ENCODE results near the gene LIPE. TPM values are rescaled to one million over a fixed set of nuclear protein-coding genes. Genes with fewer than 3 reads are reported as not detected.
A peak's percentile ranks its signal among the peaks of the same experiment; 100 is the strongest.

The LIPE gene
- total RNA-seq (2021) = 6.8 and 7.6 TPM in 2 replicates
- percentile 32 among the genes with signal in this experiment for Bru-seq, nascent RNA
- percentile 27 among the genes with signal in this experiment for BruChase-seq, experiment 1, labeled RNA remaining after a 2-hour chase
- percentile 37 among the genes with signal in this experiment for BruChase-seq, experiment 2, labeled RNA remaining after a 6-hour chase
- long read RNA-seq, partial matches to known transcripts = 2 of 4 reads
- long read RNA-seq, other reads (novel, unspliced or antisense) = 2 of 4 reads

- Histone ChIP-seq H3K4me3 (ENCODE audit: low read depth, low read length, poor library complexity, severe bottlenecking) (no peak within 1 kb of the TSS), H3K9me3 (ENCODE audit: low read depth, low read length, poor library complexity, severe bottlenecking) (no peaks in the 10 kb centered on the region), H3K27me3 (replicated peaks; ENCODE audit: insufficient read depth, low read depth, low read length, poor library complexity) (no peaks in the 10 kb centered on the region), H3K36me3 (ENCODE audit: insufficient read depth, low read length, poor library complexity, severe bottlenecking) (no peaks in the 10 kb centered on the region), H3K27ac (ENCODE audit: low read depth, low read length, poor library complexity, severe bottlenecking) (no peak within 1 kb of the TSS), H3K4me1 (ENCODE audit: insufficient read depth, low read length, poor library complexity, severe bottlenecking) (peaks cover 11% of the 10 kb centered on the region)
- ChIA-PET CTCF (interaction anchor here (0.6 kb wide), 1 partner anchor 13 kb away, joined by 5 read pairs; no protein-coding TSS in a partner anchor), POLR2A (ENCODE audit: low non-redundant PET) (no interaction called here)
- no TSS peak for BruUV-seq (replicated peaks)
- TF ChIP-seq EZH2 (IDR thresholded peaks at IDR 0.05; ENCODE audit: borderline replicate concordance, low read depth, low read length, poor library complexity, severe bottlenecking) = no peak
- TF ChIP-seq CTCF (conservative IDR thresholded peaks at IDR 0.05; ENCODE audit: low read depth, low read length) = no peak
- DNase-seq (ENCODE audit: low spot score) = no peak
- intact Hi-C loops (cut with micrococcal nuclease; ENCODE audit: unreplicated experiment) = no loop called here
Observed at GRCh38 chr19:42427313-42427712, at the start of gene LIPE. Gene LIPE (minus strand): TSS chr19:42427388. CDS start chr19:42427149, 239 bp downstream.

GRCh38 chr19:42475366-42475765 is 48.2 kb upstream of the LIPE start:
- Histone ChIP-seq H3K27ac (ENCODE audit: low read depth, low read length, poor library complexity, severe bottlenecking) (no peak overlapping the region), H3K27me3 (replicated peaks; ENCODE audit: insufficient read depth, low read depth, low read length, poor library complexity) (no peaks in the 10 kb centered on the region), H3K4me1 (ENCODE audit: insufficient read depth, low read length, poor library complexity, severe bottlenecking) (no peaks in the 10 kb centered on the region), H3K9me3 (ENCODE audit: low read depth, low read length, poor library complexity, severe bottlenecking) (no peaks in the 10 kb centered on the region), H3K36me3 (ENCODE audit: insufficient read depth, low read length, poor library complexity, severe bottlenecking) (no peaks in the 10 kb centered on the region), H3K4me3 (ENCODE audit: low read depth, low read length, poor library complexity, severe bottlenecking) (no peak overlapping the region)
- intact Hi-C loops (cut with micrococcal nuclease; ENCODE audit: unreplicated experiment) = no loop called here
- no peak for DNase-seq (ENCODE audit: low spot score)
- ChIA-PET CTCF (no interaction called here), POLR2A (ENCODE audit: low non-redundant PET) (no interaction called here)
- no TSS peak for BruUV-seq (replicated peaks)
- no peak for TF ChIP-seq EZH2 (IDR thresholded peaks at IDR 0.05; ENCODE audit: borderline replicate concordance, low read depth, low read length, poor library complexity, severe bottlenecking)
- no peak for TF ChIP-seq CTCF (conservative IDR thresholded peaks at IDR 0.05; ENCODE audit: low read depth, low read length)

- TF ChIP-seq EZH2 (IDR thresholded peaks at IDR 0.05; ENCODE audit: borderline replicate concordance, low read depth, low read length, poor library complexity, severe bottlenecking) (no peak), CTCF (conservative IDR thresholded peaks at IDR 0.05; ENCODE audit: low read depth, low read length) (no peak)
- BruUV-seq (replicated peaks) = no TSS peak
- Histone ChIP-seq H3K4me1 (ENCODE audit: insufficient read depth, low read length, poor library complexity, severe bottlenecking) (no peaks in the 10 kb centered on the region), H3K27ac (ENCODE audit: low read depth, low read length, poor library complexity, severe bottlenecking) (no peak overlapping the region), H3K4me3 (ENCODE audit: low read depth, low read length, poor library complexity, severe bottlenecking) (no peak overlapping the region), H3K9me3 (ENCODE audit: low read depth, low read length, poor library complexity, severe bottlenecking) (no peaks in the 10 kb centered on the region), H3K36me3 (ENCODE audit: insufficient read depth, low read length, poor library complexity, severe bottlenecking) (no peaks in the 10 kb centered on the region), H3K27me3 (replicated peaks; ENCODE audit: insufficient read depth, low read depth, low read length, poor library complexity) (no peaks in the 10 kb centered on the region)
- POLR2A ChIA-PET (ENCODE audit: low non-redundant PET) = no interaction called here
- DNase-seq (ENCODE audit: low spot score) = no peak
- intact Hi-C loops (cut with micrococcal nuclease; ENCODE audit: unreplicated experiment) = no loop called here
- CTCF ChIA-PET = interaction anchor here (0.6 kb wide), 1 partner anchor 37 kb away, joined by 3 read pairs; no protein-coding TSS in a partner anchor
Observed at GRCh38 chr19:42474743-42475142, 47.6 kb upstream of the LIPE start.

All from A673 (cell line).